A549 (cell line): ENCODE results near the gene LGALS3BP.

Experiments
- BHLHE40 ChIP-seq: IDR thresholded peaks from 2 replicates; pipeline ENCODE4 v1.6.1; 2012; ENCODE audit warnings: low read depth, low read length, inconsistent platforms
- E2F6 ChIP-seq: IDR thresholded peaks from 2 replicates; pipeline ENCODE4 v1.6.1; 2012; ENCODE audit warnings: low read depth, borderline replicate concordance
- HDAC2 ChIP-seq: fragments of 200-600 bp; sonication (generic); IDR thresholded peaks from 2 replicates; pipeline ENCODE4 v1.6.1; 2016
- POLR2A ChIP-seq: IDR thresholded peaks from 2 replicates; pipeline ENCODE4 v1.6.1; 2012; ENCODE audit warnings: mild to moderate bottlenecking, low read length
- TF ChIP-seq, protein P1 (sequence below): IDR thresholded peaks from 2 replicates; pipeline ENCODE4 v1.6.1; 2012
- TF ChIP-seq, protein P2 (sequence below): fragments of >200 bp; sonication (Bioruptor Twin); formaldehyde crosslinking; IDR thresholded peaks from 3 replicates; pipeline ENCODE4 v1.5.1; 2016
- TF ChIP-seq, protein P3 (sequence below): fragments of 200-600 bp; sonication (generic); IDR thresholded peaks from 2 replicates; pipeline ENCODE4 v1.6.1; 2016; ENCODE audit warnings: antibody characterized with exemption, mild to moderate bottlenecking, moderate library complexity

- TF ChIP-seq E2F6 (no peak), HDAC2 (no peak), POLR2A (no peak), BHLHE40 (no peak)
- TF ChIP-seq, protein P1, sequence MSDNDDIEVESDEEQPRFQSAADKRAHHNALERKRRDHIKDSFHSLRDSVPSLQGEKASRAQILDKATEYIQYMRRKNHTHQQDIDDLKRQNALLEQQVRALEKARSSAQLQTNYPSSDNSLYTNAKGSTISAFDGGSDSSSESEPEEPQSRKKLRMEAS = no peak
- TF ChIP-seq, protein P2, sequence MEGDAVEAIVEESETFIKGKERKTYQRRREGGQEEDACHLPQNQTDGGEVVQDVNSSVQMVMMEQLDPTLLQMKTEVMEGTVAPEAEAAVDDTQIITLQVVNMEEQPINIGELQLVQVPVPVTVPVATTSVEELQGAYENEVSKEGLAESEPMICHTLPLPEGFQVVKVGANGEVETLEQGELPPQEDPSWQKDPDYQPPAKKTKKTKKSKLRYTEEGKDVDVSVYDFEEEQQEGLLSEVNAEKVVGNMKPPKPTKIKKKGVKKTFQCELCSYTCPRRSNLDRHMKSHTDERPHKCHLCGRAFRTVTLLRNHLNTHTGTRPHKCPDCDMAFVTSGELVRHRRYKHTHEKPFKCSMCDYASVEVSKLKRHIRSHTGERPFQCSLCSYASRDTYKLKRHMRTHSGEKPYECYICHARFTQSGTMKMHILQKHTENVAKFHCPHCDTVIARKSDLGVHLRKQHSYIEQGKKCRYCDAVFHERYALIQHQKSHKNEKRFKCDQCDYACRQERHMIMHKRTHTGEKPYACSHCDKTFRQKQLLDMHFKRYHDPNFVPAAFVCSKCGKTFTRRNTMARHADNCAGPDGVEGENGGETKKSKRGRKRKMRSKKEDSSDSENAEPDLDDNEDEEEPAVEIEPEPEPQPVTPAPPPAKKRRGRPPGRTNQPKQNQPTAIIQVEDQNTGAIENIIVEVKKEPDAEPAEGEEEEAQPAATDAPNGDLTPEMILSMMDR = no peak
- TF ChIP-seq, protein P3, sequence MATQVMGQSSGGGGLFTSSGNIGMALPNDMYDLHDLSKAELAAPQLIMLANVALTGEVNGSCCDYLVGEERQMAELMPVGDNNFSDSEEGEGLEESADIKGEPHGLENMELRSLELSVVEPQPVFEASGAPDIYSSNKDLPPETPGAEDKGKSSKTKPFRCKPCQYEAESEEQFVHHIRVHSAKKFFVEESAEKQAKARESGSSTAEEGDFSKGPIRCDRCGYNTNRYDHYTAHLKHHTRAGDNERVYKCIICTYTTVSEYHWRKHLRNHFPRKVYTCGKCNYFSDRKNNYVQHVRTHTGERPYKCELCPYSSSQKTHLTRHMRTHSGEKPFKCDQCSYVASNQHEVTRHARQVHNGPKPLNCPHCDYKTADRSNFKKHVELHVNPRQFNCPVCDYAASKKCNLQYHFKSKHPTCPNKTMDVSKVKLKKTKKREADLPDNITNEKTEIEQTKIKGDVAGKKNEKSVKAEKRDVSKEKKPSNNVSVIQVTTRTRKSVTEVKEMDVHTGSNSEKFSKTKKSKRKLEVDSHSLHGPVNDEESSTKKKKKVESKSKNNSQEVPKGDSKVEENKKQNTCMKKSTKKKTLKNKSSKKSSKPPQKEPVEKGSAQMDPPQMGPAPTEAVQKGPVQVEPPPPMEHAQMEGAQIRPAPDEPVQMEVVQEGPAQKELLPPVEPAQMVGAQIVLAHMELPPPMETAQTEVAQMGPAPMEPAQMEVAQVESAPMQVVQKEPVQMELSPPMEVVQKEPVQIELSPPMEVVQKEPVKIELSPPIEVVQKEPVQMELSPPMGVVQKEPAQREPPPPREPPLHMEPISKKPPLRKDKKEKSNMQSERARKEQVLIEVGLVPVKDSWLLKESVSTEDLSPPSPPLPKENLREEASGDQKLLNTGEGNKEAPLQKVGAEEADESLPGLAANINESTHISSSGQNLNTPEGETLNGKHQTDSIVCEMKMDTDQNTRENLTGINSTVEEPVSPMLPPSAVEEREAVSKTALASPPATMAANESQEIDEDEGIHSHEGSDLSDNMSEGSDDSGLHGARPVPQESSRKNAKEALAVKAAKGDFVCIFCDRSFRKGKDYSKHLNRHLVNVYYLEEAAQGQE = no peak
Measured at GRCh38 chr17:78967782-78968362, 11.9 kb downstream of the LGALS3BP start.
